Activated CD4-positive, alpha-beta T cell treated with anti-CD3 and anti-CD28 coated beads, Interleukin-2, amount 10 ng/mL, durations not matched to agents 7 days and 5 days (primary cell): ENCODE results near the gene FEZF1. TPM values are rescaled to one million over a fixed set of nuclear protein-coding genes. Genes with fewer than 3 reads are reported as not detected.
A peak's percentile ranks its signal among the peaks of the same experiment; 100 is the strongest.

Experiments
- CTCF ChIA-PET: fragments of 350-600 bp; sonication (Branson Sonifier 250); formaldehyde crosslinking; loops from one replicate; lab custom pipeline; 2021; ENCODE audit warnings: antibody characterized with exemption; lab: Charles Lee
- POLR2A ChIA-PET: fragments of 350-600 bp; sonication (Branson Sonifier 250); formaldehyde crosslinking; loops from one replicate; lab custom pipeline; 2021; ENCODE audit warnings: antibody characterized with exemption; lab: Charles Lee
- DNase-seq: peaks from one replicate; pipeline ENCODE4 v3.0.0-alpha.2; 2020
- H3K27ac Mint-ChIP-seq: one replicate; pipeline ENCODE4 v1.8.0; 2021; ENCODE audit warnings: mild to moderate bottlenecking, moderate library complexity, mixed read lengths
- H3K27me3 Mint-ChIP-seq: one replicate; pipeline ENCODE4 v1.8.0; 2021; ENCODE audit warnings: mixed read lengths
- H3K36me3 Mint-ChIP-seq: one replicate; pipeline ENCODE4 v1.8.0; 2021; ENCODE audit warnings: low read depth, mixed read lengths
- H3K4me1 Mint-ChIP-seq: one replicate; pipeline ENCODE4 v1.8.0; 2021; ENCODE audit warnings: mixed read lengths
- H3K4me3 Mint-ChIP-seq: one replicate; pipeline ENCODE4 v1.8.0; 2021; ENCODE audit warnings: mild to moderate bottlenecking, moderate library complexity, mixed read lengths
- H3K9me3 Mint-ChIP-seq: one replicate; pipeline ENCODE4 v1.8.0; 2021; ENCODE audit warnings: mixed read lengths
- total RNA-seq, 2 experiments: library from RNA; stranded (reverse); gene quantifications; one replicate each; pipeline ENCODE4 v1.2.3, GENCODE V29; 2021

The FEZF1 gene
- total RNA-seq, result not detected

GRCh38 chr7:122304319-122304975 lies at the start of gene FEZF1:
TSS of gene FEZF1 (minus strand) at chr7:122304750. CDS start at chr7:122304437, 313 bp downstream.
- H3K27ac Mint-ChIP-seq, result peak within 1 kb of the TSS; percentile 46
- H3K4me1 Mint-ChIP-seq, result peaks cover 3% of the 10 kb centered on the region
- DNase-seq, result no peak
- H3K9me3 Mint-ChIP-seq, result peaks cover 3% of the 10 kb centered on the region
- peaks cover 3% of the 10 kb centered on the region for H3K36me3 Mint-ChIP-seq
- H3K27me3 Mint-ChIP-seq, result peaks cover 85% of the 10 kb centered on the region
- ChIA-PET CTCF (no interaction called here), POLR2A (no interaction called here)
- peak within 1 kb of the TSS; percentile 7 for H3K4me3 Mint-ChIP-seq

- ChIA-PET POLR2A (no interaction called here), CTCF (no interaction called here)
- no peak overlapping the region for H3K27ac Mint-ChIP-seq
Observed at GRCh38 chr7:122352454-122352853, 47.9 kb upstream of the FEZF1 start.

GRCh38 chr7:122350701-122351100 lies 46.2 kb upstream of the FEZF1 start:
- Mint-ChIP-seq H3K36me3 (no peaks in the 10 kb centered on the region), H3K4me3 (no peak overlapping the region), H3K4me1 (no peaks in the 10 kb centered on the region), H3K27ac (no peak overlapping the region), H3K27me3 (no peaks in the 10 kb centered on the region), H3K9me3 (no peaks in the 10 kb centered on the region)
- CTCF ChIA-PET, result no interaction called here
- POLR2A ChIA-PET, result no interaction called here
- DNase-seq, result no peak

More at GRCh38 chr7:122352454-122352853, 47.9 kb upstream of the FEZF1 start:
- Mint-ChIP-seq H3K9me3 (no peaks in the 10 kb centered on the region), H3K36me3 (no peaks in the 10 kb centered on the region), H3K4me3 (no peak overlapping the region), H3K4me1 (no peaks in the 10 kb centered on the region), H3K27me3 (no peaks in the 10 kb centered on the region)
- no peak for DNase-seq

DNA sequence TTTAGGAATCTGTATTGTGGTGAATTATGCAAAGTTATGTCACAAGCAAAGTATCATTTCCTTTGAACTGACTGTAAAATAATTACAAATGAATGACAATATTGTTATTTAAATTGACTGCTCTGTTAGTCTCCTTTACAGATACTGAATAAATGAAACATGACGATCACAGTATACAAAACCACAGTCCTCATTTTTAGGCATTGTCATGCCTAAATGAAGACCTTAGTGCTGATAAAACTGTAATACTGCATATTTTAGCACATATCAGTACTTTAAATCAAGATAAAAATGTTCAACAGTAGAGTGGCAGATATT lies 39.7 kb upstream of the FEZF1 start:
- no peak overlapping the region for H3K27ac Mint-ChIP-seq
- no peaks in the 10 kb centered on the region for H3K27me3 Mint-ChIP-seq
- ChIA-PET CTCF (no interaction called here), POLR2A (no interaction called here)
- no peaks in the 10 kb centered on the region for H3K9me3 Mint-ChIP-seq
- H3K36me3 Mint-ChIP-seq, result no peaks in the 10 kb centered on the region
- no peak for DNase-seq
- H3K4me3 Mint-ChIP-seq, result no peak overlapping the region
- H3K4me1 Mint-ChIP-seq, result no peaks in the 10 kb centered on the region

DNA sequence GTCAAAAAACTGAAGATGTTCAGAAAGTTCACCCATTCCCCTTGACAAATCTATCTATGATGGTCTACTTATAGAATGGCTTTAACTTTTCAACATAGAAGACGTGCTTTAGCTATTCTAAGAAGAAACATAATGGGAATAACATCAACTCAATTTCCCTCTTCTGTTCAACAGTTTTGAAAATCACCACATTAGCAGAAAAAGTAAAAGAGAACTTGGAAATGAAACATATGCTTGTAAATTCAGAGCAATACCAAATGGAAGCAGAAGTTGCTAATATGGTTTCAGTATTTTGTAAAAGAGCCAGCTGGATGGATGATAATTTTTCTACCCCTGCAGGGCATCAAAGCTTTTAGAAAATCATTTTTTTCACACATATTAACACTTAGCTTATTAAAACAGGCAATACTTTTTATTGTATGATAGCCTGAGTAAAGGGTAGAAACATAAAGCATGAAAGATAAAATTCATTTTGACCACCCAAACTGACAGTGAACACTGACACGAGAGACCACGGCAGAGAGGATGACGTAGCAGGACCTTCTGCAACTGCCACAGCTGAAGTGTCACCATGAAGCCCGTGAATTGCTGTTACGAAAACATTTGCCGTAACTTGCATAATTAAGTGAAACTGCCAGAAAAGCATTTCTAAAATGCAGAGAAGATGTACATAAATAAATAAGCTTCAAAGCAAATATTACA lies 39.2 kb upstream of the FEZF1 start:
- Mint-ChIP-seq H3K9me3 (no peaks in the 10 kb centered on the region), H3K27ac (no peak overlapping the region), H3K4me1 (no peaks in the 10 kb centered on the region), H3K4me3 (no peak overlapping the region), H3K27me3 (no peaks in the 10 kb centered on the region), H3K36me3 (no peaks in the 10 kb centered on the region)
- ChIA-PET POLR2A (no interaction called here), CTCF (no interaction called here)
- DNase-seq, result no peak

DNA sequence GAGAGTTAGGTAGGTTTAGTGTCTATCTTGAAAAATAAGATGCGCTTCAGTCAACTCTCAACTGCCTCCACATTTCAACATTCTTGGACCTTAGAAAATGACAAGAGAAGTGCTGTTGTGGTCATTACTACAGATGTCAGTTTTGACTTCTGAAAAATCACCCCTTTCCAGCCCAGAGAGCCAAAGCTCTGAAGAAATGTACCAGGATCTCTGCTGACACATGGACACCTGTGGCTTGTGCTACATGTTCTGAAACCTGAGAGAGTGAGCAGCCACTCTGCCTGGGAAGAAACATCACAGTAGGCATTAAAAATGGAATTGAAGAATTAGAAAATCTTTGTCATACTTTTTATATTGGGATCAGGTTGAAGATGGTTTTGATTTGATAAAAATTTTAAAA lies 35.9 kb upstream of the FEZF1 start:
- Mint-ChIP-seq H3K4me1 (no peaks in the 10 kb centered on the region), H3K27me3 (no peaks in the 10 kb centered on the region), H3K4me3 (no peak overlapping the region), H3K36me3 (no peaks in the 10 kb centered on the region), H3K27ac (no peak overlapping the region), H3K9me3 (no peaks in the 10 kb centered on the region)
- POLR2A ChIA-PET, result no interaction called here
- DNase-seq, result no peak
- CTCF ChIA-PET, result no interaction called here

GRCh38 chr7:122339145-122339904 lies 34.8 kb upstream of the FEZF1 start:
- H3K36me3 Mint-ChIP-seq, result no peaks in the 10 kb centered on the region

DNA sequence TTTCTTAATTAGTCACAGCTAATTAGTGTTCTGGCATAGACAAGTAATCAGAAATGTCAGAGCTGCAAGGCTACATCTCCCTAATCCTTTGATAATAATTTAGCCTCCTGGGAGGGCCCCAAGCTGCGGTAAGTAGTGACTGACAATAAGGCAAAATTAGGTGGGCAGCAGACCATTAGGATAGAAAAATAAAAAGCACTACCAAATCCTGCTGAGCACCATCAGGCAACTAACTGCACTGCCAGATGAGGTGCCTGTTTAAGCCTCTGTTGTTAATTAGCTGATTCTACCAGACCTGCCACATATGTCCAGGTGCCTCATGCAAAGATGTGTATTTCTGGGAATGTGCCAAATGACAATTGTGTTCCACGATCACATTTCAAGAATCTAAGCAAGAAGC lies 32.5 kb upstream of the FEZF1 start:
- POLR2A ChIA-PET, result no interaction called here

More at GRCh38 chr7:122339145-122339904, 34.8 kb upstream of the FEZF1 start:
- Mint-ChIP-seq H3K4me3 (no peak overlapping the region), H3K27me3 (no peaks in the 10 kb centered on the region), H3K4me1 (no peaks in the 10 kb centered on the region), H3K9me3 (no peaks in the 10 kb centered on the region), H3K27ac (no peak overlapping the region)
- ChIA-PET CTCF (no interaction called here), POLR2A (no interaction called here)
- DNase-seq, result no peak

GRCh38 chr7:122329145-122329802 lies 24.7 kb upstream of the FEZF1 start:
- no peaks in the 10 kb centered on the region for H3K36me3 Mint-ChIP-seq

More for the DNA sequence above, 32.5 kb upstream of the FEZF1 start:
- no peak for DNase-seq
- Mint-ChIP-seq H3K4me1 (no peaks in the 10 kb centered on the region), H3K9me3 (no peaks in the 10 kb centered on the region), H3K27ac (no peak overlapping the region), H3K4me3 (no peak overlapping the region), H3K27me3 (no peaks in the 10 kb centered on the region), H3K36me3 (no peaks in the 10 kb centered on the region)
- CTCF ChIA-PET, result no interaction called here

DNA sequence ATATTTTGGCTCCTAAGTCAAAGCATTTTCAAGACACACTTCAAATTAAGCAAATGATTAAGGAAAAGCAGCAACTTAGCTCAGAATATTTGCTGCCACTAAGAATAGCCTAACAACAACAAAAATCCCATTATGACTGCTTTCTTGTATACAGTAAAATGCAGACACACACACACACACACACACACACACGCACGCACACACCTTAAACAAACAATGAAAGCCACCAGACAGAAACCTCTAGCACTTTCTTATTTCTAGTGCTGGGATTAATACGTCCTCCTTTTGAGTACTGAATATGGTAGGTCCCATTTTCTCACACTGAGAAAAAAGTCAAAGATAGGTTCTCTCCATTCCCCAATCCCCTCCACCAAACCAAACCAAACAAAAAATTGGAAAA lies 23.4 kb upstream of the FEZF1 start:
- POLR2A ChIA-PET, result no interaction called here
- no peaks in the 10 kb centered on the region for H3K36me3 Mint-ChIP-seq
- CTCF ChIA-PET, result no interaction called here
- no peak overlapping the region for H3K27ac Mint-ChIP-seq
- no peaks in the 10 kb centered on the region for H3K27me3 Mint-ChIP-seq
- no peak overlapping the region for H3K4me3 Mint-ChIP-seq
- DNase-seq, result no peak
- H3K9me3 Mint-ChIP-seq, result no peaks in the 10 kb centered on the region
- H3K4me1 Mint-ChIP-seq, result no peaks in the 10 kb centered on the region

More at GRCh38 chr7:122329145-122329802, 24.7 kb upstream of the FEZF1 start:
- Mint-ChIP-seq H3K27me3 (no peaks in the 10 kb centered on the region), H3K27ac (no peak overlapping the region), H3K4me3 (no peak overlapping the region), H3K4me1 (no peaks in the 10 kb centered on the region), H3K9me3 (no peaks in the 10 kb centered on the region)
- no peak for DNase-seq
- CTCF ChIA-PET, result no interaction called here
- POLR2A ChIA-PET, result no interaction called here

DNA sequence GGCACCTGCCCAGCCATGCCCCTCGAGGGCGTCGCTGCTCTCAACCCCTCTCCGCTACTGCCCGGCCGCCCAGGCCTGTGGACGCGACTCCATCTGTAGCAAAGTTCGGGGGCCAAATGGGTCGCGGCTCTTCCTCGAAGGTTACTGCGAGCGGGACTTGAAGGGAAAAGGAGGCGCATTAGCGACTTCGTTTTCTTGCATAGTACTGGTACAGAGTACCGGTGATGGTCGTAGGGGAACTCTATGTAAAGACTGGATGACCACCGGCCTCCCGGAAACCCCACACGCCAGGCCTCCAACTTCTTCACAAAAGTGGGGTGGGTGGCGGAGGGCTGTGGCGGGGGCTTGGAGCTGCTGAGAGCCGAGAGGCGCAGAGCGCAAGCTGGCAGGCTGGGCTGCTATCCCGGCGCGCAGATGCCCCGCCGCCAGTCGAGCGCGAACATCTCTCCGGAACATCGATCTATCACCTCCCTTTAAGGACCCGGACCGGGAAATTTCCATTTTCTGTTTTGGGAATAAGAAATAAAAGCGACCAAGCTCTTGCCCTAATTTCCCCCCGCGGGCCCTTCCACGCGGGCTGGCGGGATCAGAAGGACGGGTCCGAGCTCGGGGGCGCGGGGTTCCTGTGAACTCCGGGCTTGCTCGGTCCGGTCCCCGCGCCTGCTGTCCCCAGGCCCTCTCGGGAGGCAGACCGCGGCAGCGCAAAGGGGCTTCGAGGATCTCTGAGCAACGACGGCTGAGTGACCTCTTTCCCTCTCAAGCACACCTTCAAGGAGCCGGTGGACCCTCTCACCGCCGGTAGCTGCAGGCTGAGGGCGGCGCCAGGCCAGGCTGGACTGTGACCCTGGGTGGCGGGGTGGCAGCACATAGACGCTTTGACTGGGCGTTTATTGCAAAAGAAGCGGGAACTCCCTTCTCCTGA lies 12.2 kb upstream of the FEZF1 start:
- ChIA-PET CTCF (interaction anchor here (0.6 to 1.4 kb wide), 3 partner anchors 11 to 301 kb away, joined by 3 to 5 read pairs (median 3); no protein-coding TSS in a partner anchor), POLR2A (no interaction called here)

More for the DNA sequence above, 12.2 kb upstream of the FEZF1 start:
- Mint-ChIP-seq H3K4me1 (no peaks in the 10 kb centered on the region), H3K4me3 (no peak overlapping the region), H3K9me3 (no peaks in the 10 kb centered on the region), H3K27me3 (peaks cover 59% of the 10 kb centered on the region), H3K36me3 (no peaks in the 10 kb centered on the region), H3K27ac (no peak overlapping the region)
- DNase-seq, result no peak
